Measurements from ENCODE around the gene SSR1. TPM values are rescaled to one million over a fixed set of nuclear protein-coding genes. Genes with fewer than 3 reads are reported as not detected.

The SSR1 gene
- total and polyA plus RNA-seq, 2 of the 13 experiments (the other 11 are each of a cell fraction or from before 2014, with no cell fraction given): 203 to 243 TPM

DNA sequence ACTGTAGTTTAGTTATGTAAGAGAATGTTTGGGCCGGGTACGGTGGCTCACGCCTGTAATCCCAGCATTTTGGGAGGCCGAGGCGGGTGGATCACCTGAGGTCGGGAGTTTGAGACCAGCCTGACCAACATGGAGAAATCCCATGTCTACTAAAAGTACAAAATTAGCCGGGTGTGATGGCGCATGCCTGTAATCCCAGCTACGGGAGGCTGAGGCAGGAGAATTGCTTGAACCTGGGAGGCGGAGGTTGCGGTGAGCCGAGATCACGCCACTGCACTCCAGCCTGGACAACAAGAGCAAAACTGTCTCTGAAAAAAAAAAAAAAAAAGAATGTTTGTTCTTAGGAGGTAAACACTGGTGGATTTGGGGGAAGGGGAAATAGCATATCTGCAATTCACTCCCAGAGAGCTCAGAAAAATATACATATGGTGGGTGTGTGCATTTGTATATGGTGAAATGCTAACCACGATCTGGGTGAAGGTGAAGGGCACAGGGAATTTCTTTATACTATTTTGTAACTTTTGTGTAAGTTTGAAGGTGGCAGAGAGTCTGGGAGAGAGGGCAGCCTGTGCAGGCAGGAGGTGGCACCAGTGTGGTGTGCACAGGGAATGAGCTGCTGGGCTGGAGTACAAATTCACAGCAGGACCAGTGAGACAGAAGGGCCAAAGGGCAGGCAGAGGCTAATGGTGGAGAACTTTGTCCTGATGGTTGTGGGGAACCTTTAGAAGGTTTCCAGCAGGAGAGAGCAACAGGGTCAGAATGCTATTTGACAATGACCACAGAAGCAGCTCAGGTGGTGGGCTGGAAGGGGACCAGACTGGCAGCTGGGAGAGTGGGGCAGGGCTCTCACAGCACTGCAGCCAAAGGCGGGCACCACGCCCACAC lies 42.4 kb downstream of the SSR1 start (continued):
- TF ChIP-seq, protein P1, sequence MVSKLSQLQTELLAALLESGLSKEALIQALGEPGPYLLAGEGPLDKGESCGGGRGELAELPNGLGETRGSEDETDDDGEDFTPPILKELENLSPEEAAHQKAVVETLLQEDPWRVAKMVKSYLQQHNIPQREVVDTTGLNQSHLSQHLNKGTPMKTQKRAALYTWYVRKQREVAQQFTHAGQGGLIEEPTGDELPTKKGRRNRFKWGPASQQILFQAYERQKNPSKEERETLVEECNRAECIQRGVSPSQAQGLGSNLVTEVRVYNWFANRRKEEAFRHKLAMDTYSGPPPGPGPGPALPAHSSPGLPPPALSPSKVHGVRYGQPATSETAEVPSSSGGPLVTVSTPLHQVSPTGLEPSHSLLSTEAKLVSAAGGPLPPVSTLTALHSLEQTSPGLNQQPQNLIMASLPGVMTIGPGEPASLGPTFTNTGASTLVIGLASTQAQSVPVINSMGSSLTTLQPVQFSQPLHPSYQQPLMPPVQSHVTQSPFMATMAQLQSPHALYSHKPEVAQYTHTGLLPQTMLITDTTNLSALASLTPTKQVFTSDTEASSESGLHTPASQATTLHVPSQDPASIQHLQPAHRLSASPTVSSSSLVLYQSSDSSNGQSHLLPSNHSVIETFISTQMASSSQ (IDR thresholded peaks at IDR 0.05; ENCODE audit: low read depth): no peak
- TF ChIP-seq, protein P1 (CRISPR knock-in tag; IDR thresholded peaks at IDR 0.05; ENCODE audit: borderline replicate concordance): 0 out of 2 replicates have a peak, but pooled peaks have one; percentile 28
- TF ChIP-seq ZMYM4 (CRISPR knock-in tag; IDR thresholded peaks at IDR 0.05): peak; percentile 37; the same call in 1 of the 2 replicates
- TF ChIP-seq ZFP37 (CRISPR knock-in tag; IDR thresholded peaks at IDR 0.05; ENCODE audit: borderline replicate concordance): 0 out of 2 replicates have a peak, but pooled peaks have one; percentile 24
- TF ChIP-seq ZNF33B (CRISPR knock-in tag; IDR thresholded peaks at IDR 0.05): no peak
- TF ChIP-seq TCF7 (IDR thresholded peaks at IDR 0.05; ENCODE audit: low read depth): 0 out of 2 replicates have a peak, but pooled peaks have one; percentile 4
- peak; percentile 86; the same call in 1 of the 2 replicates for TF ChIP-seq ZNF614 (CRISPR knock-in tag; IDR thresholded peaks at IDR 0.05; ENCODE audit: borderline replicate concordance)
- peak; percentile 36; the same call in 1 of the 2 replicates for TF ChIP-seq KDM1A (CRISPR knock-in tag; IDR thresholded peaks at IDR 0.05)
- TF ChIP-seq SALL1 (CRISPR knock-in tag; IDR thresholded peaks at IDR 0.05): peak; percentile 79
- peak; percentile 79 for TF ChIP-seq ZNF891 (CRISPR knock-in tag; IDR thresholded peaks at IDR 0.05)
- TF ChIP-seq MEIS1 (CRISPR knock-in tag; IDR thresholded peaks at IDR 0.05; ENCODE audit: borderline replicate concordance): peak; percentile 80; the same call in 1 of the 2 replicates
- 0 out of 2 replicates have a peak, but pooled peaks have one; percentile 33 for TF ChIP-seq ZNF629 (CRISPR knock-in tag; conservative IDR thresholded peaks at IDR 0.05)
- TF ChIP-seq ISX (CRISPR knock-in tag; conservative IDR thresholded peaks at IDR 0.05): no peak
- 0 out of 2 replicates have a peak, but pooled peaks have one; percentile 47 for TF ChIP-seq KLF12 (CRISPR knock-in tag; IDR thresholded peaks at IDR 0.05; ENCODE audit: borderline replicate concordance)
- no peak for TF ChIP-seq JUND (CRISPR knock-in tag; IDR thresholded peaks at IDR 0.05)
- TF ChIP-seq GRHL1 (CRISPR knock-in tag; conservative IDR thresholded peaks at IDR 0.05): no peak
- 0 out of 2 replicates have a peak, but pooled peaks have one; percentile 40 for TF ChIP-seq AKAP8 (CRISPR knock-in tag; IDR thresholded peaks at IDR 0.05)
- peak; percentile 80 for TF ChIP-seq ZNF264 (CRISPR knock-in tag; IDR thresholded peaks at IDR 0.05)
- TF ChIP-seq ARHGAP35 (CRISPR knock-in tag; IDR thresholded peaks at IDR 0.05; ENCODE audit: borderline replicate concordance): no peak
- TF ChIP-seq, protein P2, sequence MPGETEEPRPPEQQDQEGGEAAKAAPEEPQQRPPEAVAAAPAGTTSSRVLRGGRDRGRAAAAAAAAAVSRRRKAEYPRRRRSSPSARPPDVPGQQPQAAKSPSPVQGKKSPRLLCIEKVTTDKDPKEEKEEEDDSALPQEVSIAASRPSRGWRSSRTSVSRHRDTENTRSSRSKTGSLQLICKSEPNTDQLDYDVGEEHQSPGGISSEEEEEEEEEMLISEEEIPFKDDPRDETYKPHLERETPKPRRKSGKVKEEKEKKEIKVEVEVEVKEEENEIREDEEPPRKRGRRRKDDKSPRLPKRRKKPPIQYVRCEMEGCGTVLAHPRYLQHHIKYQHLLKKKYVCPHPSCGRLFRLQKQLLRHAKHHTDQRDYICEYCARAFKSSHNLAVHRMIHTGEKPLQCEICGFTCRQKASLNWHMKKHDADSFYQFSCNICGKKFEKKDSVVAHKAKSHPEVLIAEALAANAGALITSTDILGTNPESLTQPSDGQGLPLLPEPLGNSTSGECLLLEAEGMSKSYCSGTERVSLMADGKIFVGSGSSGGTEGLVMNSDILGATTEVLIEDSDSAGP (CRISPR knock-in tag; IDR thresholded peaks at IDR 0.05; ENCODE audit: borderline replicate concordance): peak; percentile 58; the same call in 1 of the 2 replicates
- no peak for TF ChIP-seq NONO (IDR thresholded peaks at IDR 0.05)
- peak; percentile 65 for TF ChIP-seq NONO (CRISPR knock-in tag; conservative IDR thresholded peaks at IDR 0.05)
